Prostate gland (tissue), 2 donors: Measurements from ENCODE around the gene PCDH9. TPM values are rescaled to one million over a fixed set of nuclear protein-coding genes. Genes with fewer than 3 reads are reported as not detected.

ENCODE experiments used
- DNase-seq: peaks from one replicate; pipeline ENCODE4 v3.0.0-alpha.2; 2019; ENCODE audit warnings: low spot score
- H3K27ac ChIP-seq, 2 donors: fragments of 200-600 bp; sonication (generic); 2 replicates each; pipeline ENCODE4 v1.5.1; 2017 to 2019
- H3K27me3 ChIP-seq: fragments of 200-600 bp; sonication (generic); replicated peaks from 2 replicates; pipeline ENCODE4 v1.5.1; 2019; ENCODE audit not compliant: insufficient read depth
- H3K36me3 ChIP-seq, 2 donors: fragments of 200-600 bp; sonication (generic); 1 replicate in 1 of 2; 2 replicates in 1 of 2; pipeline versions ENCODE4 v1.5.1 to v1.8.1; 2017 to 2019
- H3K4me1 ChIP-seq: fragments of 200-600 bp; sonication (generic); replicated peaks from 2 replicates; pipeline ENCODE4 v1.5.1; 2019
- H3K4me3 ChIP-seq, 2 donors: fragments of 200-600 bp; sonication (generic); 2 replicates each; pipeline ENCODE4 v1.5.1; 2017 to 2019
- H3K9me3 ChIP-seq: fragments of 200-600 bp; sonication (generic); 2 replicates; pipeline ENCODE4 v1.5.1; 2017
- CTCF ChIP-seq, 4 experiments: fragments of 200-600 bp in 2 of 4; fragments of 450-650 bp in 2 of 4; sonication (generic) in 2 of 4; IDR thresholded peaks; 1 replicate in 3 of 4; 2 replicates in 1 of 4; pipeline ENCODE4 v1.5.1; 2016 to 2019; ENCODE audit warnings: antibody characterized with exemption in 4 of 4, mild to moderate bottlenecking in 2 of 4, moderate library complexity in 2 of 4
- POLR2A ChIP-seq: fragments of 450-650 bp; IDR thresholded peaks from one replicate; pipeline ENCODE4 v1.6.1; 2016; ENCODE audit warnings: antibody characterized with exemption, mild to moderate bottlenecking
- POLR2AphosphoS5 ChIP-seq: sonication (generic); formaldehyde crosslinking; IDR thresholded peaks from one replicate; pipeline ENCODE4 v1.6.1; 2017; ENCODE audit warnings: antibody characterized with exemption
- WGBS: methylation state at CpG from one replicate; pipeline ENCODE4 v1.1.5; 2018; 5-methylcytosine and 5-hydroxymethylcytosine counted together
- intact Hi-C: fragments of 100-400 bp; cut with DNase I; formaldehyde crosslinking; loops from one replicate; pipeline ENCODE4 v1.14.2; 2022
- total RNA-seq, 2 donors: library from RNA; depleted of rRNA; stranded (reverse); fragments of >200 nt; gene quantifications; one replicate each; pipeline ENCODE4 v1.1.0, GENCODE V29; 2016

PCDH9 gene
- total RNA-seq, 2 donors from 2014 or later: 1.8 to 5.5 TPM

- no peaks in the 10 kb centered on the region for H3K9me3 ChIP-seq
- no peaks in the 10 kb centered on the region for H3K4me1 ChIP-seq
- no peak overlapping the region for H3K4me3 ChIP-seq
- no peak for TF ChIP-seq CTCF (IDR thresholded peaks at IDR 0.05)
- no peak for TF ChIP-seq POLR2A
- TF ChIP-seq POLR2AphosphoS5: no peak
- no peaks in the 10 kb centered on the region for H3K27me3 ChIP-seq
- DNase-seq: no peak
- intact Hi-C loops: no loop called here
- no peaks in the 10 kb centered on the region for H3K36me3 ChIP-seq
- H3K27ac ChIP-seq: no peak overlapping the region
- 91% methylated on average over 2 of the region's 2 CpGs for WGBS
Observed at GRCh38 chr13:66553391-66553790, 676.7 kb downstream of the PCDH9 start.

GRCh38 chr13:66551128-66551527, 679.0 kb downstream of the PCDH9 start:
- TF ChIP-seq POLR2A (no peak), CTCF (IDR thresholded peaks at IDR 0.05) (no peak), POLR2AphosphoS5 (no peak)
- no peak overlapping the region for H3K27ac ChIP-seq
- no peak for DNase-seq
- no peaks in the 10 kb centered on the region for H3K9me3 ChIP-seq
- H3K27me3 ChIP-seq: no peaks in the 10 kb centered on the region
- no peaks in the 10 kb centered on the region for H3K4me1 ChIP-seq
- intact Hi-C loops: no loop called here
- H3K36me3 ChIP-seq: no peaks in the 10 kb centered on the region
- whole genome bisulfite sequencing: 81% methylated on average over 4 of the region's 4 CpGs
- no peak overlapping the region for H3K4me3 ChIP-seq

- no peaks in the 10 kb centered on the region for H3K27me3 ChIP-seq
- no peaks in the 10 kb centered on the region for H3K9me3 ChIP-seq
- WGBS: 96% methylated on average over 4 of the region's 4 CpGs
- TF ChIP-seq CTCF (IDR thresholded peaks at IDR 0.05) (no peak), POLR2AphosphoS5 (no peak), POLR2A (no peak)
- no peak overlapping the region for H3K4me3 ChIP-seq
- no peaks in the 10 kb centered on the region for H3K4me1 ChIP-seq
- intact Hi-C loops: no loop called here
- H3K36me3 ChIP-seq: no peaks in the 10 kb centered on the region
- DNase-seq: no peak
- H3K27ac ChIP-seq: no peak overlapping the region
Observed at GRCh38 chr13:66547685-66548084, 682.5 kb downstream of the PCDH9 start.

- WGBS: 59% methylated on average over 2 of the region's 2 CpGs
- no peak for DNase-seq
- intact Hi-C loops: no loop called here
Observed at GRCh38 chr13:66546534-66547379, 683.4 kb downstream of the PCDH9 start.

More at GRCh38 chr13:66546534-66547379, 683.4 kb downstream of the PCDH9 start:
- no peaks in the 10 kb centered on the region for H3K36me3 ChIP-seq
- H3K27me3 ChIP-seq: no peaks in the 10 kb centered on the region
- TF ChIP-seq CTCF (IDR thresholded peaks at IDR 0.05) (no peak), POLR2AphosphoS5 (no peak), POLR2A (no peak)
- no peak overlapping the region for H3K27ac ChIP-seq
- H3K4me3 ChIP-seq: no peak overlapping the region
- no peaks in the 10 kb centered on the region for H3K4me1 ChIP-seq
- no peaks in the 10 kb centered on the region for H3K9me3 ChIP-seq
